K562 (cell line): Measurements from ENCODE around the gene PCK2. TPM values are rescaled to one million over a fixed set of nuclear protein-coding genes. Genes with fewer than 3 reads are reported as not detected.

ENCODE experiments used
- ATAC-seq: fragments of 200-7000 bp; cut with Tn5 transposase; 3 replicates; pipeline ENCODE4 v1.9.1; 2020; ENCODE audit warnings: moderate library complexity
- BruUV-seq: library from RNA; stranded (reverse); fragments of 400-500 nt; replicated peaks from 2 replicates; lab custom pipeline; 2021; lab: Mats Ljungman, UMichigan
- CTCF ChIA-PET: fragments of 300-600 bp; formaldehyde crosslinking; extraction: SDS; loops from one replicate; lab custom pipeline; 2021; ENCODE audit warnings: low intra/inter-chr PET ratio; lab: Yijun Ruan, JAX
- POLR2A ChIA-PET: fragments of 300-600, 350-650 bp; sonication (Branson Sonifier 250); formaldehyde crosslinking; extraction: SDS; loops from one replicate; lab custom pipeline; 2021; ENCODE audit warnings: antibody characterized with exemption, inconsistent platforms; lab: Yijun Ruan, JAX
- DNase-seq, 4 experiments: peaks; one replicate each; pipeline versions ENCODE4 v3.0.0 to v3.0.0-alpha.2; 2011 to 2018; ENCODE audit warnings: low spot score in 3 of 4, mixed read lengths in 3 of 4; ENCODE audit errors: extremely low read depth in 1 of 4
- FAIRE-seq: peaks from 2 replicates; lab custom pipeline; 2011; peaks lifted over from hg19 to GRCh38; lab: Jason Lieb, UNC
- H2AFZ ChIP-seq: 2 replicates; pipeline ENCODE4 v1.6.0; 2011; ENCODE audit warnings: low read depth, low read length, control low read depth, inconsistent platforms
- H3K27ac ChIP-seq: fragments of 200-600 bp; 3 replicates; pipeline ENCODE4 v1.8.0; 2011; ENCODE audit warnings: low read depth, mild to moderate bottlenecking, control low read depth, inconsistent platforms, low read length, moderate library complexity, mixed read lengths; ENCODE audit errors: extremely low read depth
- H3K27me3 ChIP-seq, 2 experiments: fragments of 300-600 bp in 1 of 2; 2 replicates in 1 of 2; 3 replicates in 1 of 2; pipeline versions ENCODE4 v1.6.0 to v1.8.0; 2011; ENCODE audit warnings: inconsistent platforms in 2 of 2, low read length in 2 of 2, mild to moderate bottlenecking in 1 of 2, mixed read lengths in 1 of 2, moderate library complexity in 1 of 2; ENCODE audit not compliant: control insufficient read depth in 2 of 2, insufficient read depth in 2 of 2
- H3K36me3 ChIP-seq: fragments of 300-600 bp; 3 replicates; pipeline ENCODE4 v1.8.0; 2011; ENCODE audit warnings: mild to moderate bottlenecking, low read length, inconsistent platforms; ENCODE audit not compliant: control insufficient read depth, insufficient read depth
- H3K4me1 ChIP-seq, 2 experiments: fragments of 200-600 bp in 1 of 2; replicated peaks in 1 of 2; 2 replicates in 1 of 2; 3 replicates in 1 of 2; pipeline versions ENCODE4 v1.5.1 to v1.8.0; 2011; ENCODE audit warnings: inconsistent platforms in 2 of 2, low read length in 2 of 2, mild to moderate bottlenecking in 1 of 2, mixed read lengths in 1 of 2, moderate library complexity in 1 of 2; ENCODE audit not compliant: control insufficient read depth in 2 of 2, insufficient read depth in 2 of 2
- H3K4me2 ChIP-seq: 2 replicates; pipeline ENCODE4 v1.6.1; 2011; ENCODE audit warnings: low read length, control low read depth, inconsistent platforms, mixed read lengths; ENCODE audit not compliant: insufficient read depth
- H3K4me3 ChIP-seq: fragments of 200-600 bp; sonication (generic), shearing (Covaris generic); 2 replicates; pipeline ENCODE4 v1.5.1; 2016; ENCODE audit warnings: control low read depth, inconsistent platforms
- H3K79me2 ChIP-seq: fragments of 200-600 bp; 3 replicates; pipeline ENCODE4 v1.8.0; 2011; ENCODE audit warnings: low read length, inconsistent platforms; ENCODE audit not compliant: control insufficient read depth, insufficient read depth
- H3K9ac ChIP-seq, 2 experiments: 2 replicates each; pipeline versions ENCODE4 v1.6.0 to v1.6.1; 2011; ENCODE audit warnings: low read depth in 2 of 2, low read length in 2 of 2, control low read depth in 1 of 2, inconsistent platforms in 1 of 2, mild to moderate bottlenecking in 1 of 2, mixed read lengths in 1 of 2; ENCODE audit not compliant: insufficient read depth in 1 of 2
- H3K9me1 ChIP-seq: one replicate; pipeline ENCODE4 v1.6.0; 2011; ENCODE audit warnings: inconsistent platforms, mild to moderate bottlenecking, low read length, moderate library complexity; ENCODE audit not compliant: control insufficient read depth, insufficient read depth
- H3K9me3 ChIP-seq: replicated peaks from 2 replicates; pipeline ENCODE4 v1.5.1; 2011; ENCODE audit warnings: low read depth, low read length, inconsistent platforms; ENCODE audit not compliant: control insufficient read depth, insufficient read depth
- H4K20me1 ChIP-seq: replicated peaks from 2 replicates; pipeline ENCODE4 v1.6.1; 2011; ENCODE audit warnings: low read length, inconsistent platforms, mixed read lengths; ENCODE audit not compliant: control insufficient read depth, insufficient read depth
- CHCHD3 ChIP-seq: fragments of 250-450 bp; sonication (Bioruptor Pico); IDR thresholded peaks from 2 replicates; pipeline ENCODE4 v2.1.2; 2022; ENCODE audit warnings: mild to moderate bottlenecking
- RBM15 ChIP-seq: fragments of 200-400 bp; formaldehyde crosslinking; IDR thresholded peaks from 2 replicates; pipeline ENCODE4 v1.6.1; 2018; ENCODE audit warnings: mild to moderate bottlenecking, low read length, moderate library complexity; ENCODE audit not compliant: insufficient read depth
- TBL1XR1 ChIP-seq, 2 experiments: IDR thresholded peaks; 2 replicates each; pipeline ENCODE4 v1.6.1; 2012; ENCODE audit warnings: improper control_type of control experiment in 2 of 2, low read length in 2 of 2, mild to moderate bottlenecking in 1 of 2
- ZNF3 ChIP-seq: fragments of 250-450 bp; sonication (Bioruptor Pico); IDR thresholded peaks from 2 replicates; pipeline ENCODE4 v1.5.0; 2021; ENCODE audit warnings: mild to moderate bottlenecking, moderate library complexity
- ZNF316 ChIP-seq: fragments of 450-650 bp; IDR thresholded peaks from 2 replicates; pipeline ENCODE4 v1.6.1; 2016
- WGBS: fragments of 100-300 bp; shearing (Covaris generic); methylation state at CpG from one replicate; pipeline ENCODE4 v1.1.6; 2016; ENCODE audit warnings: low coverage, mixed read lengths; ENCODE audit not compliant: insufficient coverage; ENCODE audit errors: missing lambda C conversion rate; 5-methylcytosine and 5-hydroxymethylcytosine counted together
- in situ Hi-C: fragments of 300-500 bp; cut with MboI; formaldehyde crosslinking; loops from 4 replicates; pipeline ENCODE4 v1.15.0; 2018; ENCODE audit warnings: inconsistent platforms, mixed read lengths
- intact Hi-C: fragments of 100-400 bp; cut with micrococcal nuclease; formaldehyde crosslinking; loops from 2 replicates; pipeline ENCODE4 v1.14.2; 2022
- polyA plus RNA-seq, 8 experiments: library from polyadenylated mRNA; depleted of rRNA in 4 of 8; stranded (reverse) in 5 of 8; unstranded in 3 of 8; fragments of >200 nt; fragmentation: Nextera tagmentation in 2 of 8; fragmentation: Illumina TruSeq in 1 of 8; extraction: Ambion mirVana in 2 of 8; extraction: Trizol in 1 of 8; gene quantifications; 2 replicates each; pipeline versions ENCODE4 v1.2.1 to v1.2.3, GENCODE V29; 2011 to 2014; ENCODE audit warnings: inconsistent platforms in 1 of 8, missing spikeins in 1 of 8
- total RNA-seq, 7 experiments: library from RNA; depleted of rRNA in 6 of 7; stranded (reverse); fragments of >200 nt in 6 of 7; fragmentation: Illumina TruSeq in 2 of 7; extraction: Trizol in 2 of 7; gene quantifications; 2 replicates each; pipeline versions ENCODE4 v1.2.1 to v1.2.3, GENCODE V29; 2011 to 2021; ENCODE audit warnings: low replicate concordance in 1 of 7
- TF ChIP-seq, protein P1 (sequence below): sonication (generic); formaldehyde crosslinking; IDR thresholded peaks from 2 replicates; pipeline ENCODE4 v1.8.0; 2023; ENCODE audit warnings: missing genetic modification reagents, mild to moderate bottlenecking, borderline replicate concordance

The PCK2 gene
- total and polyA plus RNA-seq, 9 of the 15 experiments (the other 6 are each of a cell fraction or from before 2014, with no cell fraction given), result 3.3 to 60.9 (median 30.4) TPM

DNA sequence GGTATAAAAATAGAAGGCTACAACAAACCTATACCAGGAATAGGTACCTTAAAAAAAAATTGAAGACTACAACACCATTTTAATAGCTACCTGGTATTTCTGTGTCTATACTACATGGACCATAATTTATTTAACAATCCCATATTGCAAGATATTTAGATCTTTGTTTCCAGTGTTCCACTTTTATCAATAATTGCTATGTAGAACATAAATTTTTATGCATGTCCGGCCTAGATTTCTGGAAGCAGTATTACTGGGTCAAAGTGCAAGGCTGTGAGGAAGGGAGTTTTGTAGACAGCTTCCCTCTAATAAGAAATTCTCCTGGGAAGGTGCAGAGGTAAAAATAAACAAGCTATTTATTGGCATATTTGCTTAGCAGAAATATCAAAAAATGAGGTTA is 16.4 kb downstream of the PCK2 start:
- intact Hi-C loops, result no loop called here
- WGBS, result 64% methylated on average over 1 of the region's 1 CpG
- no peaks in the 10 kb centered on the region for H3K9me3 ChIP-seq
- no peaks in the 10 kb centered on the region for H3K27me3 ChIP-seq
- H3K9ac ChIP-seq, result no peak overlapping the region
- DNase-seq, result no peak
- H2AFZ ChIP-seq, result no peak overlapping the region
- ATAC-seq, result no peak
- CTCF ChIA-PET, result no interaction called here
- no peak overlapping the region for H3K27ac ChIP-seq
- BruUV-seq, result no TSS peak
- H3K4me2 ChIP-seq, result no peak overlapping the region
- in situ Hi-C loops, result no loop called here
- no peak for FAIRE-seq
- H3K9me1 ChIP-seq, result no peaks in the 10 kb centered on the region
- no peaks in the 10 kb centered on the region for H3K36me3 ChIP-seq
- POLR2A ChIA-PET, result interaction anchor here (1.3 kb wide), 2 partner anchors 15 to 42 kb away, joined by 3 to 4 read pairs; no protein-coding TSS in a partner anchor
- H4K20me1 ChIP-seq, result no peaks in the 10 kb centered on the region
- TF ChIP-seq ZNF316 (no peak), ZNF3 (no peak)
- H3K79me2 ChIP-seq, result peaks cover 5% of the 10 kb centered on the region
- peaks cover 0 to 11% of the 10 kb centered on the region in 2 experiments; a peak in 4 of 5 replicates for H3K4me1 ChIP-seq
- H3K4me3 ChIP-seq, result no peak overlapping the region

DNA sequence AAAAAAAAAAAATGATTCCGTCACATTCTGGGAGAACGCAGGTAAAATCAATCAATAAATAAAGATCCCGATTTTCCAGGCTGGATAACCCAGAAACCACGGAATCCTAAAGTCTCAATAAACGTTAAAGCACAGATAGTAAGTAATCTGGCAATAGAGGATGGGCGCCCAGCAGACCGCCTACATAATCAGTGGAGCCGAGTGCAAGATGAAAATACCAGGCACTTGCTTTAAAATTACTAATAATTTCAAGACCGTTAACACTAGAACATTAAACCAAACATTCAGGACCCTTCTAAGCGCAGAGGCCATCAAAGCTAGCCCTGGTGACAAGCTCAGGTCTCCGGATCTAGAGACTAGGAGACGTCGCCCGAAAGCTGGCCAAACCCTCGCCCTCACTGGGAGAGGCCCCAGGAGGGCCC is 19.3 kb downstream of the PCK2 start:
- FAIRE-seq (no peak), DNase-seq (no peak), ATAC-seq (peak; percentile 8)
- H3K4me1 ChIP-seq, result peaks cover 10 to 13% of the 10 kb centered on the region in 2 experiments; a peak in 4 of 5 replicates
- no peaks in the 10 kb centered on the region for H4K20me1 ChIP-seq
- POLR2A ChIA-PET, result interaction anchor here (0.7 to 5.0 kb wide), 11 partner anchors 8 to 194 kb away, joined by 3 to 38 read pairs (median 5); partner anchors contain the start of genes CHMP4A, EMC9, PCK2 and PSME1
- TSS peak; percentile 91 for BruUV-seq
- intact Hi-C loops, result no loop called here
- H3K27me3 ChIP-seq, result no peaks in the 10 kb centered on the region
- peak overlapping the region; percentile 51 for H3K4me3 ChIP-seq
- CTCF ChIA-PET, result no interaction called here
- peak overlapping the region; percentile 94 for H3K4me2 ChIP-seq
- 8% methylated on average over 14 of the region's 15 CpGs for WGBS
- no peaks in the 10 kb centered on the region for H3K9me1 ChIP-seq
- H3K9ac ChIP-seq, result peak overlapping the region; percentile 89 to 97
- H2AFZ ChIP-seq, result peak overlapping the region; percentile 87
- peaks cover 22% of the 10 kb centered on the region; the same call in 2 of the 3 replicates for H3K36me3 ChIP-seq
- H3K27ac ChIP-seq, result peak overlapping the region; percentile 95
- peaks cover 18% of the 10 kb centered on the region for H3K79me2 ChIP-seq
- H3K9me3 ChIP-seq, result no peaks in the 10 kb centered on the region
- TF ChIP-seq CHCHD3 (CRISPR knock-in tag), result no peak
- no peak for TF ChIP-seq TBL1XR1 (IDR thresholded peaks at IDR 0.05; ENCODE audit: low read length in 2 of 2)
- no peak for TF ChIP-seq RBM15
- TF ChIP-seq, protein P1, sequence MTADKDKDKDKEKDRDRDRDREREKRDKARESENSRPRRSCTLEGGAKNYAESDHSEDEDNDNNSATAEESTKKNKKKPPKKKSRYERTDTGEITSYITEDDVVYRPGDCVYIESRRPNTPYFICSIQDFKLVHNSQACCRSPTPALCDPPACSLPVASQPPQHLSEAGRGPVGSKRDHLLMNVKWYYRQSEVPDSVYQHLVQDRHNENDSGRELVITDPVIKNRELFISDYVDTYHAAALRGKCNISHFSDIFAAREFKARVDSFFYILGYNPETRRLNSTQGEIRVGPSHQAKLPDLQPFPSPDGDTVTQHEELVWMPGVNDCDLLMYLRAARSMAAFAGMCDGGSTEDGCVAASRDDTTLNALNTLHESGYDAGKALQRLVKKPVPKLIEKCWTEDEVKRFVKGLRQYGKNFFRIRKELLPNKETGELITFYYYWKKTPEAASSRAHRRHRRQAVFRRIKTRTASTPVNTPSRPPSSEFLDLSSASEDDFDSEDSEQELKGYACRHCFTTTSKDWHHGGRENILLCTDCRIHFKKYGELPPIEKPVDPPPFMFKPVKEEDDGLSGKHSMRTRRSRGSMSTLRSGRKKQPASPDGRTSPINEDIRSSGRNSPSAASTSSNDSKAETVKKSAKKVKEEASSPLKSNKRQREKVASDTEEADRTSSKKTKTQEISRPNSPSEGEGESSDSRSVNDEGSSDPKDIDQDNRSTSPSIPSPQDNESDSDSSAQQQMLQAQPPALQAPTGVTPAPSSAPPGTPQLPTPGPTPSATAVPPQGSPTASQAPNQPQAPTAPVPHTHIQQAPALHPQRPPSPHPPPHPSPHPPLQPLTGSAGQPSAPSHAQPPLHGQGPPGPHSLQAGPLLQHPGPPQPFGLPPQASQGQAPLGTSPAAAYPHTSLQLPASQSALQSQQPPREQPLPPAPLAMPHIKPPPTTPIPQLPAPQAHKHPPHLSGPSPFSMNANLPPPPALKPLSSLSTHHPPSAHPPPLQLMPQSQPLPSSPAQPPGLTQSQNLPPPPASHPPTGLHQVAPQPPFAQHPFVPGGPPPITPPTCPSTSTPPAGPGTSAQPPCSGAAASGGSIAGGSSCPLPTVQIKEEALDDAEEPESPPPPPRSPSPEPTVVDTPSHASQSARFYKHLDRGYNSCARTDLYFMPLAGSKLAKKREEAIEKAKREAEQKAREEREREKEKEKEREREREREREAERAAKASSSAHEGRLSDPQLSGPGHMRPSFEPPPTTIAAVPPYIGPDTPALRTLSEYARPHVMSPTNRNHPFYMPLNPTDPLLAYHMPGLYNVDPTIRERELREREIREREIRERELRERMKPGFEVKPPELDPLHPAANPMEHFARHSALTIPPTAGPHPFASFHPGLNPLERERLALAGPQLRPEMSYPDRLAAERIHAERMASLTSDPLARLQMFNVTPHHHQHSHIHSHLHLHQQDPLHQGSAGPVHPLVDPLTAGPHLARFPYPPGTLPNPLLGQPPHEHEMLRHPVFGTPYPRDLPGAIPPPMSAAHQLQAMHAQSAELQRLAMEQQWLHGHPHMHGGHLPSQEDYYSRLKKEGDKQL (CRISPR knock-in tag), result no peak
- TF ChIP-seq, all 486 proteins: peak for 0
- in situ Hi-C loops, result no loop called here
